ENCODE measurements around the gene IL27RA.
"Not testable (repeated sequence)": the region's sequence is repeated elsewhere in the genome, so short reads cannot be mapped to it uniquely, and the experiment has no call there.

The IL27RA gene

GRCh38 chr19:14006766-14007562, 24.6 kb upstream of the IL27RA start:
- H3K36me3 ChIP-seq (ENCODE audit: insufficient read depth, insufficient read length, low read length) = no peaks in the 10 kb centered on the region
- no peak for DNase-seq (ENCODE audit: low read depth, low spot score)
- no peaks in the 10 kb centered on the region for H3K9me3 ChIP-seq (ENCODE audit: insufficient read depth, low read length)
- no peaks in the 10 kb centered on the region for H3K27me3 ChIP-seq (ENCODE audit: insufficient read depth, insufficient read length)
- no peak for TF ChIP-seq SUZ12 (IDR thresholded peaks at IDR 0.05; ENCODE audit: extremely low read depth, insufficient read depth, insufficient read length)
- TF ChIP-seq YY1 (IDR thresholded peaks at IDR 0.05; ENCODE audit: insufficient read depth, insufficient read length) = no peak
- no peak for TF ChIP-seq ZNF274 (IDR thresholded peaks at IDR 0.05; ENCODE audit: low read depth, low read length)
- H3K9ac ChIP-seq (ENCODE audit: insufficient read length, low read depth) = peak overlapping the region; percentile 93
- peak overlapping the region; percentile 55 for H3K4me3 ChIP-seq (ENCODE audit: insufficient read length, low read depth)
- peaks cover 5% of the 10 kb centered on the region for H3K4me1 ChIP-seq (ENCODE audit: insufficient read depth, insufficient read length)

GRCh38 chr19:14012378-14012915, 19.1 kb upstream of the IL27RA start:
- Histone ChIP-seq H3K4me3 (ENCODE audit: insufficient read length, low read depth) (no peak overlapping the region), H3K36me3 (ENCODE audit: insufficient read depth, insufficient read length, low read length) (no peaks in the 10 kb centered on the region), H3K27me3 (ENCODE audit: insufficient read depth, insufficient read length) (no peaks in the 10 kb centered on the region), H3K9me3 (ENCODE audit: insufficient read depth, low read length) (no peaks in the 10 kb centered on the region), H3K9ac (ENCODE audit: insufficient read length, low read depth) (no peak overlapping the region), H3K4me1 (ENCODE audit: insufficient read depth, insufficient read length) (no peaks in the 10 kb centered on the region)
- TF ChIP-seq YY1 (IDR thresholded peaks at IDR 0.05; ENCODE audit: insufficient read depth, insufficient read length) = no peak
- no peak for TF ChIP-seq ZNF274 (IDR thresholded peaks at IDR 0.05; ENCODE audit: low read depth, low read length)
- TF ChIP-seq SUZ12 (IDR thresholded peaks at IDR 0.05; ENCODE audit: extremely low read depth, insufficient read depth, insufficient read length) = no peak
- DNase-seq (ENCODE audit: low read depth, low spot score) = no peak

GRCh38 chr19:14015524-14016035, 16.0 kb upstream of the IL27RA start:
- Histone ChIP-seq H3K9ac (ENCODE audit: insufficient read length, low read depth) (no peak overlapping the region), H3K4me1 (ENCODE audit: insufficient read depth, insufficient read length) (no peaks in the 10 kb centered on the region), H3K9me3 (ENCODE audit: insufficient read depth, low read length) (no peaks in the 10 kb centered on the region), H3K27me3 (ENCODE audit: insufficient read depth, insufficient read length) (no peaks in the 10 kb centered on the region), H3K36me3 (ENCODE audit: insufficient read depth, insufficient read length, low read length) (no peaks in the 10 kb centered on the region), H3K4me3 (ENCODE audit: insufficient read length, low read depth) (no peak overlapping the region)
- TF ChIP-seq YY1 (IDR thresholded peaks at IDR 0.05; ENCODE audit: insufficient read depth, insufficient read length) (no peak), ZNF274 (IDR thresholded peaks at IDR 0.05; ENCODE audit: low read depth, low read length) (no peak), SUZ12 (IDR thresholded peaks at IDR 0.05; ENCODE audit: extremely low read depth, insufficient read depth, insufficient read length) (no peak)
- no peak for DNase-seq (ENCODE audit: low read depth, low spot score)

- TF ChIP-seq YY1 (IDR thresholded peaks at IDR 0.05; ENCODE audit: insufficient read depth, insufficient read length) (no peak), ZNF274 (IDR thresholded peaks at IDR 0.05; ENCODE audit: low read depth, low read length) (no peak), SUZ12 (IDR thresholded peaks at IDR 0.05; ENCODE audit: extremely low read depth, insufficient read depth, insufficient read length) (no peak)
- no peaks in the 10 kb centered on the region for H3K36me3 ChIP-seq (ENCODE audit: insufficient read depth, insufficient read length, low read length)
- no peak overlapping the region for H3K4me3 ChIP-seq (ENCODE audit: insufficient read length, low read depth)
- H3K9ac ChIP-seq (ENCODE audit: insufficient read length, low read depth) = no peak overlapping the region
- DNase-seq (ENCODE audit: low read depth, low spot score) = no peak
- H3K4me1 ChIP-seq (ENCODE audit: insufficient read depth, insufficient read length) = peaks cover 2% of the 10 kb centered on the region
- no peaks in the 10 kb centered on the region for H3K27me3 ChIP-seq (ENCODE audit: insufficient read depth, insufficient read length)
- H3K9me3 ChIP-seq (ENCODE audit: insufficient read depth, low read length) = no peaks in the 10 kb centered on the region
Observed at GRCh38 chr19:14019100-14019499, 12.5 kb upstream of the IL27RA start.

- not testable (repeated sequence) for H3K27me3 ChIP-seq (ENCODE audit: insufficient read depth, insufficient read length); H3K4me3 ChIP-seq (ENCODE audit: insufficient read length, low read depth); H3K4me1 ChIP-seq (ENCODE audit: insufficient read depth, insufficient read length); H3K9me3 ChIP-seq (ENCODE audit: insufficient read depth, low read length); H3K36me3 ChIP-seq (ENCODE audit: insufficient read depth, insufficient read length, low read length); H3K9ac ChIP-seq (ENCODE audit: insufficient read length, low read depth); DNase-seq (ENCODE audit: low read depth, low spot score)
Observed at GRCh38 chr19:14019739-14020138, 11.8 kb upstream of the IL27RA start.

GRCh38 chr19:14021474-14021873, 10.1 kb upstream of the IL27RA start:
- Histone ChIP-seq H3K4me1 (ENCODE audit: insufficient read depth, insufficient read length) (peaks cover 2% of the 10 kb centered on the region), H3K9ac (ENCODE audit: insufficient read length, low read depth) (no peak overlapping the region)
- DNase-seq (ENCODE audit: low read depth, low spot score) = no peak

GRCh38 chr19:14022469-14022868, 9.1 kb upstream of the IL27RA start:
- TF ChIP-seq SUZ12 (IDR thresholded peaks at IDR 0.05; ENCODE audit: extremely low read depth, insufficient read depth, insufficient read length) = no peak
- no peak for TF ChIP-seq ZNF274 (IDR thresholded peaks at IDR 0.05; ENCODE audit: low read depth, low read length)
- TF ChIP-seq YY1 (IDR thresholded peaks at IDR 0.05; ENCODE audit: insufficient read depth, insufficient read length) = no peak
- no peak overlapping the region for H3K4me3 ChIP-seq (ENCODE audit: insufficient read length, low read depth)
- no peak overlapping the region for H3K9ac ChIP-seq (ENCODE audit: insufficient read length, low read depth)
- no peaks in the 10 kb centered on the region for H3K36me3 ChIP-seq (ENCODE audit: insufficient read depth, insufficient read length, low read length)
- H3K27me3 ChIP-seq (ENCODE audit: insufficient read depth, insufficient read length) = no peaks in the 10 kb centered on the region
- H3K9me3 ChIP-seq (ENCODE audit: insufficient read depth, low read length) = no peaks in the 10 kb centered on the region
- DNase-seq (ENCODE audit: low read depth, low spot score) = no peak
- peaks cover 2% of the 10 kb centered on the region for H3K4me1 ChIP-seq (ENCODE audit: insufficient read depth, insufficient read length)

More at GRCh38 chr19:14021474-14021873, 10.1 kb upstream of the IL27RA start:
- Histone ChIP-seq H3K9me3 (ENCODE audit: insufficient read depth, low read length) (no peaks in the 10 kb centered on the region), H3K4me3 (ENCODE audit: insufficient read length, low read depth) (no peak overlapping the region), H3K27me3 (ENCODE audit: insufficient read depth, insufficient read length) (no peaks in the 10 kb centered on the region), H3K36me3 (ENCODE audit: insufficient read depth, insufficient read length, low read length) (no peaks in the 10 kb centered on the region)
- TF ChIP-seq SUZ12 (IDR thresholded peaks at IDR 0.05; ENCODE audit: extremely low read depth, insufficient read depth, insufficient read length) (no peak), YY1 (IDR thresholded peaks at IDR 0.05; ENCODE audit: insufficient read depth, insufficient read length) (no peak), ZNF274 (IDR thresholded peaks at IDR 0.05; ENCODE audit: low read depth, low read length) (no peak)

Measured in NT2/D1 (cell line).